Skeletal muscle satellite cell (primary cell): ENCODE data around the gene ZYX.
"Not testable (repeated sequence)": the region's sequence is repeated elsewhere in the genome, so short reads cannot be mapped to it uniquely, and the experiment has no call there.

ENCODE experiments used
- H3K27me3 ChIP-seq: 2 replicates; pipeline ENCODE4 v1.7.0; 2013; ENCODE audit warnings: low read length; ENCODE audit not compliant: control insufficient read depth, insufficient read depth
- H3K36me3 ChIP-seq: 2 replicates; pipeline ENCODE4 v1.7.0; 2013; ENCODE audit warnings: mild to moderate bottlenecking, control low read depth, low read length; ENCODE audit not compliant: insufficient read depth
- H3K4me1 ChIP-seq: 2 replicates; pipeline ENCODE4 v1.7.0; 2013; ENCODE audit warnings: low read length; ENCODE audit not compliant: control insufficient read depth, insufficient read depth
- H3K4me2 ChIP-seq: 2 replicates; pipeline ENCODE4 v1.7.0; 2013; ENCODE audit warnings: mild to moderate bottlenecking, low read length
- H3K4me3 ChIP-seq: 2 replicates; pipeline ENCODE4 v1.7.0; 2013; ENCODE audit warnings: low read length
- H3K9ac ChIP-seq: 2 replicates; pipeline ENCODE4 v1.7.0; 2013; ENCODE audit warnings: mild to moderate bottlenecking, low read depth, low read length, moderate library complexity
- H3K9me3 ChIP-seq: replicated peaks from 2 replicates; pipeline ENCODE4 v1.7.0; 2013; ENCODE audit warnings: mild to moderate bottlenecking, control low read depth, low read length

The ZYX gene

GRCh38 chr7:143388051-143388450 lies 6.9 kb downstream of the ZYX start:
- no peak overlapping the region for H3K9ac ChIP-seq
- no peaks in the 10 kb centered on the region for H3K27me3 ChIP-seq
- H3K36me3 ChIP-seq = peaks cover 89% of the 10 kb centered on the region
- no peaks in the 10 kb centered on the region for H3K9me3 ChIP-seq
- peak overlapping the region; percentile 89 for H3K4me2 ChIP-seq
- H3K4me3 ChIP-seq = no peak overlapping the region
- peaks cover 96% of the 10 kb centered on the region for H3K4me1 ChIP-seq

GRCh38 chr7:143388491-143389101 lies 7.5 kb downstream of the ZYX start:
- Histone ChIP-seq H3K9ac (no peak overlapping the region), H3K4me3 (no peak overlapping the region), H3K27me3 (no peaks in the 10 kb centered on the region), H3K4me2 (no peak overlapping the region), H3K9me3 (no peaks in the 10 kb centered on the region), H3K4me1 (peaks cover 94% of the 10 kb centered on the region), H3K36me3 (peaks cover 85% of the 10 kb centered on the region)

- Histone ChIP-seq H3K36me3 (peaks cover 76% of the 10 kb centered on the region), H3K4me3 (no peak overlapping the region), H3K4me1 (peaks cover 85% of the 10 kb centered on the region), H3K9me3 (no peaks in the 10 kb centered on the region), H3K9ac (no peak overlapping the region), H3K27me3 (no peaks in the 10 kb centered on the region), H3K4me2 (peak overlapping the region; percentile 19)
Observed at GRCh38 chr7:143389316-143390103, 8.4 kb downstream of the ZYX start.

- H3K4me3 ChIP-seq = peak overlapping the region; percentile 6
- no peaks in the 10 kb centered on the region for H3K27me3 ChIP-seq
- no peaks in the 10 kb centered on the region for H3K9me3 ChIP-seq
- H3K4me2 ChIP-seq = peak overlapping the region; percentile 19
- H3K36me3 ChIP-seq = peaks cover 69% of the 10 kb centered on the region
- no peak overlapping the region for H3K9ac ChIP-seq
- peaks cover 85% of the 10 kb centered on the region for H3K4me1 ChIP-seq
Observed at GRCh38 chr7:143390104-143390772, 9.1 kb downstream of the ZYX start.

GRCh38 chr7:143390773-143391317 lies 9.7 kb downstream of the ZYX start:
- peaks cover 64% of the 10 kb centered on the region for H3K36me3 ChIP-seq
- no peaks in the 10 kb centered on the region for H3K27me3 ChIP-seq
- peak overlapping the region; percentile 0 for H3K9ac ChIP-seq

GRCh38 chr7:143391462-143392404 lies 10.6 kb downstream of the ZYX start:
- peak overlapping the region; percentile 42 for H3K4me2 ChIP-seq
- H3K36me3 ChIP-seq = peaks cover 56% of the 10 kb centered on the region
- H3K4me3 ChIP-seq = peak overlapping the region; percentile 8
- peak overlapping the region; percentile 69 for H3K9ac ChIP-seq
- no peaks in the 10 kb centered on the region for H3K27me3 ChIP-seq
- no peaks in the 10 kb centered on the region for H3K9me3 ChIP-seq
- H3K4me1 ChIP-seq = peaks cover 84% of the 10 kb centered on the region

More at GRCh38 chr7:143390773-143391317, 9.7 kb downstream of the ZYX start:
- no peak overlapping the region for H3K4me3 ChIP-seq
- H3K4me2 ChIP-seq = peak overlapping the region; percentile 42
- peaks cover 86% of the 10 kb centered on the region for H3K4me1 ChIP-seq
- H3K9me3 ChIP-seq = no peaks in the 10 kb centered on the region

- peaks cover 78% of the 10 kb centered on the region for H3K4me1 ChIP-seq
- not testable (repeated sequence) for H3K4me2 ChIP-seq, H3K4me3 ChIP-seq, H3K9me3 ChIP-seq, H3K27me3 ChIP-seq, H3K9ac ChIP-seq
- H3K36me3 ChIP-seq = peaks cover 50% of the 10 kb centered on the region
Observed at GRCh38 chr7:143392427-143392826, 11.3 kb downstream of the ZYX start.

GRCh38 chr7:143392875-143393266 lies 11.7 kb downstream of the ZYX start:
- peaks cover 45% of the 10 kb centered on the region for H3K36me3 ChIP-seq
- no peak overlapping the region for H3K4me3 ChIP-seq
- no peaks in the 10 kb centered on the region for H3K9me3 ChIP-seq
- H3K4me2 ChIP-seq = no peak overlapping the region
- H3K9ac ChIP-seq = no peak overlapping the region
- no peaks in the 10 kb centered on the region for H3K27me3 ChIP-seq
- peaks cover 74% of the 10 kb centered on the region for H3K4me1 ChIP-seq

GRCh38 chr7:143393267-143394041 lies 12.3 kb downstream of the ZYX start:
- no peak overlapping the region for H3K4me3 ChIP-seq
- H3K9ac ChIP-seq = no peak overlapping the region
- peaks cover 39% of the 10 kb centered on the region for H3K36me3 ChIP-seq
- no peaks in the 10 kb centered on the region for H3K9me3 ChIP-seq
- no peaks in the 10 kb centered on the region for H3K27me3 ChIP-seq
- no peak overlapping the region for H3K4me2 ChIP-seq
- H3K4me1 ChIP-seq = peaks cover 71% of the 10 kb centered on the region

GRCh38 chr7:143394068-143394467 lies 12.9 kb downstream of the ZYX start:
- no peak overlapping the region for H3K4me3 ChIP-seq
- H3K9ac ChIP-seq = no peak overlapping the region
- peaks cover 33% of the 10 kb centered on the region for H3K36me3 ChIP-seq
- no peak overlapping the region for H3K4me2 ChIP-seq
- no peaks in the 10 kb centered on the region for H3K9me3 ChIP-seq
- no peaks in the 10 kb centered on the region for H3K27me3 ChIP-seq
- peaks cover 65% of the 10 kb centered on the region for H3K4me1 ChIP-seq
